H1 (cell line): ENCODE data around the gene CDK5R1. TPM values are rescaled to one million over a fixed set of nuclear protein-coding genes. Genes with fewer than 3 reads are reported as not detected.

Experiments used
- JUN ChIP-seq: IDR thresholded peaks from 2 replicates; pipeline ENCODE4 v1.6.1; 2011; ENCODE audit warnings: low read depth, mild to moderate bottlenecking, improper control_type of control experiment, low read length
- TAF1 ChIP-seq: IDR thresholded peaks from 2 replicates; pipeline ENCODE4 v1.6.1; 2011; ENCODE audit warnings: mild to moderate bottlenecking, low read depth, low read length
- ZNF274 ChIP-seq: IDR thresholded peaks from 2 replicates; pipeline ENCODE4 v1.7.0; 2012; ENCODE audit warnings: low read length, borderline replicate concordance; ENCODE audit errors: extremely low read depth
- polyA plus RNA-seq, 7 experiments: library from polyadenylated mRNA; depleted of rRNA in 3 of 7; stranded (reverse) in 5 of 7; unstranded in 2 of 7; fragments of >200 nt in 5 of 7; fragments of 200-250 nt in 2 of 7; gene quantifications; 1 replicate in 5 of 7; 2 replicates in 1 of 7; 4 replicates in 1 of 7; pipeline versions ENCODE4 v1.2.1 to v1.2.3, GENCODE V29; 2011 to 2013; ENCODE audit warnings: missing spikeins in 2 of 7, mixed read lengths in 2 of 7
- total RNA-seq: library from RNA; stranded (reverse); fragmentation: NEBNext Ultra II Directional; extraction: Animal tissue kit (Norgen Biotek cat#: 25700); gene quantifications from 2 replicates; pipeline ENCODE4 v1.2.1, GENCODE V29; 2021
- TF ChIP-seq, protein P1 (sequence below): IDR thresholded peaks from 2 replicates; pipeline ENCODE4 v1.6.1; 2011; ENCODE audit warnings: low read length, improper control_type of control experiment

The CDK5R1 gene
- total and polyA plus RNA-seq, 2 of the 8 experiments (the other 6 are each of a cell fraction or from before 2014, with no cell fraction given): 2.7 to 9.9 TPM

DNA sequence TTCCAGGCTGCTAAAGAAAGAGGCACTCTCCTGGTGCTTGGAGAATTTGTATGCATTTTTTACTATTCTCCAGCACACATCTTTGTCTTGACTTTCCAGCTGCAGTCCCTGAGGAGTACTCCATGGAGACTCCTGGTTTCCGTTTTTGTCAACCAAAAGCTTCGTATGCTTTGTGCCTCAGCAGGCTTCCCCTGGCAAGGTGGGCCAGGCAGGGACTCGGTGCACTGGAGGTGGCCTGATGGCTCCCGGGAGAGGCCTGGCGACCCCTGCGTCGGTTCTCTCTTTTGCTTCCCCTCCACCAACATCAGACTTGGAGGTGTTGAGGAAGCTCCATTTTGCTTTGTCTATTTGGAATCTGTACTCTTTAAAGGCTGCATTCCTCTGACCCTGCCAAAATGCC, 23.7 kb downstream of the CDK5R1 start (continued):
- TF ChIP-seq, protein P1, sequence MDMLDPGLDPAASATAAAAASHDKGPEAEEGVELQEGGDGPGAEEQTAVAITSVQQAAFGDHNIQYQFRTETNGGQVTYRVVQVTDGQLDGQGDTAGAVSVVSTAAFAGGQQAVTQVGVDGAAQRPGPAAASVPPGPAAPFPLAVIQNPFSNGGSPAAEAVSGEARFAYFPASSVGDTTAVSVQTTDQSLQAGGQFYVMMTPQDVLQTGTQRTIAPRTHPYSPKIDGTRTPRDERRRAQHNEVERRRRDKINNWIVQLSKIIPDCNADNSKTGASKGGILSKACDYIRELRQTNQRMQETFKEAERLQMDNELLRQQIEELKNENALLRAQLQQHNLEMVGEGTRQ: no peak
- TF ChIP-seq ZNF274 (no peak), TAF1 (no peak), JUN (no peak)
